ENCODE measurements around the gene SYK. TPM values are rescaled to one million over a fixed set of nuclear protein-coding genes. Genes with fewer than 3 reads are reported as not detected.
A peak's percentile ranks its signal among the peaks of the same experiment; 100 is the strongest.

The SYK gene
- total and polyA plus RNA-seq, 8 donors, result 2.2 to 34.4 (median 18.9) TPM

DNA sequence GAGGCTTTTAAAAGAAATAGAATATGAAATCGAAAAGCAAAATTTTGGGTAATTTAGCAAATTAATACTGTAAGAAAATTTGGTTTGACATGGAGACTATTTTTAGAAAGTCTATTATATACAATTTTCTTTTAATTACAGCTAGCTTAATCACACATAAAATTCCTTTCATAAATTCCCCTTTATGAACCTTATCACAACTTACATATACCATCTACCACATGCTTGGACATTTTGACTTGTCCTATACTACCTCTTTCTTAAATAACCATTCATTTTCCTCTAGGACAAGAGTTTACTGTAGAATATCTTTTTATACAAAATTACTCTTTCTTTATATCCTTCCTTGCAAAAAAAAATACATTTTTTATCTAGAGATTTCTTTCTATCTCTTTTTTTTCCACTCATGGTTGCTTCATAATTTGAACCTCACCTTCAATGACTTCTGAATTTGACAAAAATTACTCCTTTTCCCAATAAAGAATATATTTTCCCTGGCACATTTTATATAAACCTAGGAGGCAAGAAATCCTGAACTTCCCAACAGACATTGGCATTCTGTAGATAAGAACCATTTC, 34.0 kb upstream of the SYK start:
- no peak for TF ChIP-seq POLR2AphosphoS5 (IDR thresholded peaks at IDR 0.05)
- TF ChIP-seq POLR2A (IDR thresholded peaks at IDR 0.05), result no peak
- TF ChIP-seq EP300 (IDR thresholded peaks at IDR 0.05), result no peak
- TF ChIP-seq, protein P1, sequence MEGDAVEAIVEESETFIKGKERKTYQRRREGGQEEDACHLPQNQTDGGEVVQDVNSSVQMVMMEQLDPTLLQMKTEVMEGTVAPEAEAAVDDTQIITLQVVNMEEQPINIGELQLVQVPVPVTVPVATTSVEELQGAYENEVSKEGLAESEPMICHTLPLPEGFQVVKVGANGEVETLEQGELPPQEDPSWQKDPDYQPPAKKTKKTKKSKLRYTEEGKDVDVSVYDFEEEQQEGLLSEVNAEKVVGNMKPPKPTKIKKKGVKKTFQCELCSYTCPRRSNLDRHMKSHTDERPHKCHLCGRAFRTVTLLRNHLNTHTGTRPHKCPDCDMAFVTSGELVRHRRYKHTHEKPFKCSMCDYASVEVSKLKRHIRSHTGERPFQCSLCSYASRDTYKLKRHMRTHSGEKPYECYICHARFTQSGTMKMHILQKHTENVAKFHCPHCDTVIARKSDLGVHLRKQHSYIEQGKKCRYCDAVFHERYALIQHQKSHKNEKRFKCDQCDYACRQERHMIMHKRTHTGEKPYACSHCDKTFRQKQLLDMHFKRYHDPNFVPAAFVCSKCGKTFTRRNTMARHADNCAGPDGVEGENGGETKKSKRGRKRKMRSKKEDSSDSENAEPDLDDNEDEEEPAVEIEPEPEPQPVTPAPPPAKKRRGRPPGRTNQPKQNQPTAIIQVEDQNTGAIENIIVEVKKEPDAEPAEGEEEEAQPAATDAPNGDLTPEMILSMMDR (IDR thresholded peaks at IDR 0.05), result no peak
- peaks cover 0 to 19% (median 0%) of the 10 kb centered on the region in 4 donors for H3K9me3 ChIP-seq
- no peaks in the 10 kb centered on the region for H3K36me3 ChIP-seq
- no peak overlapping the region for H3K27ac ChIP-seq
- H3K4me1 ChIP-seq, result no peaks in the 10 kb centered on the region
- H3K4me3 ChIP-seq, result no peak overlapping the region
- no peak for DNase-seq
- 87 to 98% (median 94%) methylated on average over 1 of the region's 1 CpG for WGBS, 5 donors
- no peaks in the 10 kb centered on the region for H3K27me3 ChIP-seq
- intact Hi-C loops (cut with DNase I; ENCODE audit: low total_unique reads), result no loop called here

DNA sequence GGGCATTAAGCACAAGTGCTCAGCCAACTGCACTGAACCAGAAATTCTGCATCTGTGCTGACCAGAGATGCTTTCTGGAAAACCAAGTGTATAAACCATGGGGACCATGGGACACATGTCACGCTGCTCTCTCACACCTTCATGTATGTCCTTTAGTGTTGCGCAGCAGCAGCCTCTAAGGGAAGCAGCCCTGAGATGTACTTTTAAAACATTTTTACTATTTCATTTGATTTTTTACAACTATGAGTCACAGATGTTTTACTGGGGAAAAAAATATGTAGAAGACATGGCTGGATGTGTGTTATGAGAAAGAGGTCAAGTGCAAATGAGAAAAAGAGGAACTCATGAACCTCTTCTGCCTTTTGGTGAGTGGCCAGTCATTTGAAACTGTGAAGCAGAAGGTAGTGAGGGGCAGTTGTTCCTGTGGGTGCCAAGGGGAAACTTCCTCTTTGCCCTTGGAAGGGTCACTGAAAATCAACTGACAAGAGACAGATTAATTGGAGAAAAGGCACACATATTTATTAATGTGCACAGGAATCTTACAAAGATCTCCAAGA, 31.4 kb upstream of the SYK start:
- Histone ChIP-seq H3K4me1 (no peaks in the 10 kb centered on the region), H3K9me3 (peaks cover 0 to 19% (median 0%) of the 10 kb centered on the region in 4 donors), H3K4me3 (no peak overlapping the region), H3K27me3 (no peaks in the 10 kb centered on the region), H3K36me3 (no peaks in the 10 kb centered on the region), H3K27ac (no peak overlapping the region)
- WGBS, 5 donors, result 89 to 97% (median 92%) methylated on average over 2 of the region's 2 CpGs
- intact Hi-C loops (cut with DNase I; ENCODE audit: low total_unique reads), result no loop called here
- TF ChIP-seq EP300 (IDR thresholded peaks at IDR 0.05) (no peak), POLR2A (IDR thresholded peaks at IDR 0.05) (no peak), POLR2AphosphoS5 (IDR thresholded peaks at IDR 0.05) (no peak)
- TF ChIP-seq, protein P1 (IDR thresholded peaks at IDR 0.05), result no peak
- DNase-seq, result peak in 1 of 2 donors; percentile 14

DNA sequence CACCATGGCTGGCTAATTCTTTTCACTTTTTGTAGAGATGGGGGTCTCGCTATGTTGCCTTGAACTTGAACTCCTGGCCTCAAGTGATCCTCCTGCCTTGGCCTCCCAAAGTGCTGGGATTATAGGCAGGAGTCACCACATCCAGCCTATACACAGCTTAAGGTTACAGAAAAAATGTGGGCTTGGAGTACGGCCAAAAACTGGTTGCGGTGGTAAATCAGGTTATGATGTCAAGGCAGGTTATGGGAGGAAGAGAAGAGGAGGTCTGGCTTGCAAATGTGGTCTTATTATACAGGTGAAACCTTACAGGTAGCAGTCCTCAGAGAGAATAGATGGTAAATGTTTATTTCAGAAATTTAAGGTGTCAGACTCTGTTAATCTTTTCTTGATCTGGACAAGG, 30.7 kb upstream of the SYK start:
- Histone ChIP-seq H3K9me3 (peaks cover 0 to 19% (median 0%) of the 10 kb centered on the region in 4 donors), H3K36me3 (no peaks in the 10 kb centered on the region), H3K27me3 (no peaks in the 10 kb centered on the region), H3K4me1 (no peaks in the 10 kb centered on the region), H3K4me3 (no peak overlapping the region), H3K27ac (no peak overlapping the region)
- intact Hi-C loops (cut with DNase I; ENCODE audit: low total_unique reads), result no loop called here
- DNase-seq, result no peak
- 64 to 76% (median 68%) methylated on average over 3 of the region's 3 CpGs for WGBS, 5 donors
- TF ChIP-seq EP300 (IDR thresholded peaks at IDR 0.05) (no peak), POLR2AphosphoS5 (IDR thresholded peaks at IDR 0.05) (no peak), POLR2A (IDR thresholded peaks at IDR 0.05) (no peak)
- TF ChIP-seq, protein P1 (IDR thresholded peaks at IDR 0.05), result no peak

DNA sequence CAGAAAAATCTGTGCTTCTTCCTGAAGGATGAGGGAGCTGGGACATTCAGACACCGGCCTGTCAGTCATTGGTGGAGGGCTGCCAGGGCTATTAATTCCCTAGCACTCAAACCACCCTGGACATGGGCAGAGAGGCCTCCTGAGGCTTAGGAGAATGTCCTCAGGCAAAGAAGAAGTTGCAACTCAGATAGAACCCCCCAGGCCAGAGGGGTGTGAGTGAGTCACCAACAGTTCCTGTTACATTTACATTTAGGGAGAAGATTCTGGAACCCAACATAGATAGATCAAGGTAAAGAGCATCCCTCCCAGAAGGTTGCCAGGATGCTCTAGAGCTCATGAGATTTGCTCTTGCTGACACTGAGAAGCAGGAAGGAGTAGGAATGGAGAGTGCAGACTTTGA, 29.2 kb upstream of the SYK start:
- no peak for TF ChIP-seq POLR2A (IDR thresholded peaks at IDR 0.05)

DNA sequence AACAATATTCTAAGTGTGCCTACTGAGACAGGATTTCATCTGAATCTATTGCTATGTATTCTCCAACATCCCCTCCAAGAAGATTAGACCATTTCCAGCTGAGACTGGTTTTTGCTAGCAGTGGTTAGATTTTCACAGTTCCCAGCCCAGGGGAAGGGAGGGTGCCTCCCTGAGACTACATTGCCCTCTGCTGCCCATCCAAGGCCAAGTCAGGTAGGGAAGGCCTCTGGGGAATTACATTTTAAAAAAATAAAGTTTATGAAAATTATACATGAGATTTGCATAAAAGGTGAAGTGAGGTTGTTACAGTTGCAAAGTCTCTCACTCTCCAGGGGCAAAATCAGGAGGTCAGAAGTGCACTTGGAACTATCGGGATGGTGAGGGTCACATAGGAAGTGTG, 28.0 kb upstream of the SYK start:
- 76 to 93% (median 84%) methylated on average over 1 of the region's 1 CpG for WGBS, 5 donors
- DNase-seq, result peak in 1 of 2 donors; percentile 75
- H3K4me3 ChIP-seq, result no peak overlapping the region
- H3K4me1 ChIP-seq, result no peaks in the 10 kb centered on the region
- TF ChIP-seq EP300 (IDR thresholded peaks at IDR 0.05), result no peak
- TF ChIP-seq, protein P1 (IDR thresholded peaks at IDR 0.05), result peak in 4 of 7 experiments; percentile 14 to 31 (median 19)
- TF ChIP-seq POLR2A (IDR thresholded peaks at IDR 0.05), result no peak
- intact Hi-C loops (cut with DNase I; ENCODE audit: low total_unique reads), result no loop called here
- no peaks in the 10 kb centered on the region for H3K27me3 ChIP-seq
- H3K36me3 ChIP-seq, result no peaks in the 10 kb centered on the region
- H3K9me3 ChIP-seq, result peaks cover 0 to 1% (median 0%) of the 10 kb centered on the region in 4 donors
- no peak overlapping the region for H3K27ac ChIP-seq

More for the DNA sequence above, 29.2 kb upstream of the SYK start:
- peaks cover 0 to 13% (median 0%) of the 10 kb centered on the region in 4 donors for H3K9me3 ChIP-seq
- no peak overlapping the region for H3K4me3 ChIP-seq
- DNase-seq, result no peak
- H3K27me3 ChIP-seq, result no peaks in the 10 kb centered on the region
- no peaks in the 10 kb centered on the region for H3K4me1 ChIP-seq
- intact Hi-C loops (cut with DNase I; ENCODE audit: low total_unique reads), result no loop called here
- H3K36me3 ChIP-seq, result no peaks in the 10 kb centered on the region
- no peak overlapping the region for H3K27ac ChIP-seq
- WGBS, 5 donors, result 87 to 97% (median 90%) methylated on average over 1 of the region's 1 CpG

Data from stomach (tissue), 9 donors.